Occipital lobe (tissue), 3 donors: Measurements from ENCODE around the gene HTR3E. TPM values are rescaled to one million over a fixed set of nuclear protein-coding genes. Genes with fewer than 3 reads are reported as not detected.

Source experiments
- DNase-seq: peaks from one replicate; lab custom pipeline; 2025; lab: John Stamatoyannopoulos, UW
- small RNA-seq: library from RNA; depleted of rRNA; stranded (forward); fragments of <200 nt; gene quantifications from one replicate; pipeline ENCODE3, GENCODE V24; 2014
- total RNA-seq: library from RNA; depleted of rRNA; stranded (reverse); fragments of >200 nt; gene quantifications from one replicate; pipeline ENCODE4 v1.2.3, GENCODE V29; 2014

Gene HTR3E
- total RNA-seq, 1 donor from 2014 or later, result not detected

DNA sequence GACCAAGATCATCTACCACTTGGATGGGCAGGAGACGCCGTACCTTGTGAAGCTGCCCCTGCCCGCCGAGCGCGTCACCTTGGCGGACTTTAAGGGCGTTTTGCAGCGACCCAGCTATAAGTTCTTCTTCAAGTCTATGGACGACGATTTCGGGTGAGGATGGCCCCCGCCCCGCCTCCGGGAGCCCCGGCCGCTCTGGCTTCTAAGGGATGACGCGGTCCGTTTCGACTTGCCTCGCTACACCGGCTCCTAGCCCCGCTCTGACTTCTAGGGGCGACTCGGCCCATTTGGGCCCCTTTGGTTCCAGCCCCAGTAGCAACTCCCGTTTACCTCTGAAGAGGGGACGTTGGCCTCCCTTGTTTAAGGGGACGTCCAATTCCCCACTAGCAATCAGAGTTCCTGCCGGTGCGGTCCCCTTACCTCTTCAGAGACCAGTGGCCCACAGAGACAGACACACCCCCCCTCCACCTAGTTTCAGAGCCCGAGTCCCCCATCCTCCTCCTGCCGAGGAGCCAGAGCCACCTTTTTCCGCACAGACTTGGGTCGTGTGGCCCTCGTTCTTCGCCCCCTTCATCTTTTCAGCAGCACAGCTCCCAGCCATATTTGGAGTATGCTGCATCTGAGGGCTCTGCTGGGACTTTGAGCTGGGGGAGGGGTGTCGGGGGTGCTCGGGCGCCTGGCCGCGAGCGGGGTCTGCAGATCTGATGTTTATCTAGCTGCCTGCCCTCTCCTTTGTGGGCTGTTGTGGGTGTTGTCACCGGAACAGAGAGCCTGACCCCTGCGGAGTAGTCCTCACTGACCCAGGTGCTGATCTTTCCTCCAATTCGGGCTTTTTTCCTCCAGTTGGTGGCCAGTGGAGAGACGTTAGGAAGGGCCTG is 59.0 kb downstream of the HTR3E start:
- DNase-seq, result no peak

DNA sequence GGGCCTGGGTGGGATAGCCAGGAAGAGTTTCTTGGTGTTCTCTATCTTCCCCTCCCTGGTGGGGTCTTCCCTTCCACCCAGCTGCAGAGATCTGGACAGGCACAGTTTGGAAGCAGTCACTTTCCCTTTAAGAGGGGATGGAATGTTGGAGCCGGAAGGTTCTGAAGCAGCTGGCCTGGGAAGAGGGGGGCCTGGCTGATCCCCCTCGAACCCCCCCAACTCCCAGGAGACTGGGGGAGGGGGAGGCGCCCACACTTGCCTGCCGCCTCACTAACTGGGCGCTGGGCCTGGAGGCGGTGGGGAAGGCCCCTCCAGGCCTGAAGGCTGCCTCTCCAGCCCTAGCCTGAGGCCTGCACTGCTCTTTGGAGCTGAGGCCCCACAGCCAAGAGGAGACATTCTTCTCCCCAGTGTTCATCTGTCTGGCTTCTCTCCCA is 59.7 kb downstream of the HTR3E start:
- DNase-seq, result no peak

Small RNA genes within 50 kb of the gene (small RNA-seq; reads per million reads assigned to genes)
- not detected for gene RF00019

Other genes starting within 250 kb of the HTR3E start
- gene PARL, start 212.2 kb upstream of the HTR3E start, total RNA-seq, result 26.8 TPM
- 55.4 TPM for gene ABCC5, start 79.2 kb upstream of the HTR3E start, total RNA-seq
- not detected for gene HTR3D, start 65.3 kb upstream of the HTR3E start, total RNA-seq
- not detected for gene HTR3C, start 44.0 kb upstream of the HTR3E start, total RNA-seq
- gene EIF2B5, start 38.3 kb downstream of the HTR3E start, total RNA-seq, result 45.5 TPM
- gene DVL3, start 58.3 kb downstream of the HTR3E start, total RNA-seq, result 30.9 TPM
- 263 TPM for gene AP2M1, start 77.8 kb downstream of the HTR3E start, total RNA-seq
- 41.2 TPM for gene ABCF3, start 89.1 kb downstream of the HTR3E start, total RNA-seq
- gene VWA5B2, start 132.5 kb downstream of the HTR3E start, total RNA-seq, result 0.31 TPM
- gene ALG3, start 151.9 kb downstream of the HTR3E start, total RNA-seq, result 10.6 TPM
- gene EEF1AKMT4, start 152.6 kb downstream of the HTR3E start, total RNA-seq, result 0.94 TPM
- 3.4 TPM for gene CAMK2N2, start 164.5 kb downstream of the HTR3E start, total RNA-seq
- gene ECE2, start 179.0 kb downstream of the HTR3E start, total RNA-seq, result 2.2 TPM
- 244 TPM for gene PSMD2, start 202.2 kb downstream of the HTR3E start, total RNA-seq
- gene EIF4G1, start 217.5 kb downstream of the HTR3E start, total RNA-seq, result 77.8 TPM
- 61.6 TPM for gene FAM131A, start 240.5 kb downstream of the HTR3E start, total RNA-seq